PC-9 (cell line): Measurements from ENCODE around the gene DPH5. TPM values are rescaled to one million over a fixed set of nuclear protein-coding genes. Genes with fewer than 3 reads are reported as not detected.

Source experiments
- BruUV-seq: library from RNA; stranded (reverse); fragments of 400-500 nt; replicated peaks from 2 replicates; lab custom pipeline; 2021; lab: Mats Ljungman, UMichigan
- CTCF ChIA-PET: fragments of 300-600 bp; sonication (Branson Sonifier 250); formaldehyde crosslinking; loops from one replicate; lab custom pipeline; 2022; ENCODE audit warnings: antibody characterized with exemption; lab: Charles Lee
- POLR2A ChIA-PET: fragments of 300-600 bp; sonication (Branson Sonifier 250); formaldehyde crosslinking; loops from one replicate; lab custom pipeline; 2022; ENCODE audit warnings: antibody characterized with exemption; ENCODE audit not compliant: unreplicated experiment; lab: Charles Lee
- DNase-seq, 2 experiments: peaks; one replicate each; pipeline versions ENCODE4 v3.0.0 to v3.0.0-alpha.2; 2015 to 2022; ENCODE audit warnings: mixed read lengths in 1 of 2
- H2AFZ ChIP-seq: fragments of 200-600 bp; sonication (generic); 2 replicates; pipeline ENCODE4 v1.8.1; 2017; ENCODE audit warnings: antibody characterized with exemption
- H3F3A ChIP-seq: fragments of 200-600 bp; sonication (generic); 2 replicates; pipeline ENCODE4 v1.8.1; 2017; ENCODE audit warnings: antibody characterized with exemption, mild to moderate bottlenecking, low read depth; ENCODE audit not compliant: insufficient read depth
- H3K27ac ChIP-seq: fragments of 200-600 bp; sonication (generic); 2 replicates; pipeline ENCODE4 v1.6.1; 2016; ENCODE audit warnings: mixed run types
- H3K27me3 ChIP-seq: fragments of 200-600 bp; sonication (generic); 2 replicates; pipeline ENCODE4 v1.6.1; 2016; ENCODE audit warnings: low read depth, mixed run types; ENCODE audit not compliant: insufficient read depth
- H3K36me3 ChIP-seq: fragments of 200-600 bp; sonication (generic); 2 replicates; pipeline ENCODE4 v1.6.1; 2016; ENCODE audit warnings: low read depth, mixed run types
- H3K4me1 ChIP-seq: fragments of 200-600 bp; sonication (generic); replicated peaks from 2 replicates; pipeline ENCODE4 v1.6.1; 2016; ENCODE audit warnings: mixed run types; ENCODE audit not compliant: insufficient read depth
- H3K4me2 ChIP-seq: fragments of 200-600 bp; sonication (generic); 2 replicates; pipeline ENCODE4 v1.6.1; 2017; ENCODE audit warnings: mixed run types
- H3K4me3 ChIP-seq: fragments of 200-600 bp; sonication (generic); 2 replicates; pipeline ENCODE4 v1.6.1; 2016; ENCODE audit warnings: mixed run types
- H3K79me2 ChIP-seq: fragments of 200-600 bp; sonication (generic); 2 replicates; pipeline ENCODE4 v1.6.1; 2017; ENCODE audit warnings: low read depth, mixed run types
- H3K9me2 ChIP-seq: fragments of 200-600 bp; sonication (generic); 2 replicates; pipeline ENCODE4 v1.8.1; 2017; ENCODE audit warnings: mild to moderate bottlenecking; ENCODE audit not compliant: insufficient read depth
- H3K9me3 ChIP-seq: fragments of 200-600 bp; sonication (generic); 2 replicates; pipeline ENCODE4 v1.8.1; 2016; ENCODE audit warnings: low read depth; ENCODE audit not compliant: insufficient read depth
- H4K20me1 ChIP-seq: fragments of 200-600 bp; sonication (generic); 2 replicates; pipeline ENCODE4 v1.8.1; 2017; ENCODE audit not compliant: insufficient read depth
- CTCF ChIP-seq: fragments of 200-600 bp; sonication (generic); conservative IDR thresholded peaks from 2 replicates; pipeline ENCODE4 v1.6.1; 2017; ENCODE audit warnings: mixed run types, antibody characterized with exemption, mild to moderate bottlenecking, moderate library complexity
- EZH2 ChIP-seq: fragments of 200-600 bp; sonication (generic); IDR thresholded peaks from 2 replicates; pipeline ENCODE4 v1.8.0; 2017; ENCODE audit warnings: antibody characterized with exemption, low read depth
- intact Hi-C: fragments of 100-400 bp; cut with micrococcal nuclease; formaldehyde crosslinking; loops from one replicate; pipeline ENCODE4 v1.10.0; 2022; ENCODE audit not compliant: unreplicated experiment
- total RNA-seq: library from RNA; stranded (reverse); gene quantifications from 2 replicates; pipeline ENCODE4 v1.2.3, GENCODE V29; 2021

Gene DPH5
- total RNA-seq, 1 experiment from 2014 or later: 39.4 TPM

DNA sequence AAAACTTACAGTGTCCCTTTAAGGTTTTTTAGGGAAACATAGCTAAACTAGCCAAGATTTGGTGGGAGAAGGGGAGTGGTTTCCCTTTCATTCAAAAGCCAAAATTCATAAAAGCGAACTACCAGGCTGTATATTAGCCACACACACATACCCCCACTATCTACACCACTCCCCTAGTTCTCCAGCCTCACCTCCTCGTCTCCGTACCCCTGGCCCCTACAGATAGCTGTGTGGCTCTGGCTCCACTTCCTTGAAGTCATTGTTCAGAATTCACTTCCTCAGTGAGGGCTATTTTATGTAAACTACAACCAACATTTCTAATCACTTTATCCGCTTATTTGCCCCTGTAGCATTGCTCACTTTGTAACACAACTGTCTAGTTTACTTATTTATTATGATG lies 5.3 kb upstream of the DPH5 start:
- H3K27me3 ChIP-seq: no peaks in the 10 kb centered on the region
- no peak overlapping the region for H2AFZ ChIP-seq
- POLR2A ChIA-PET: no interaction called here
- no peak overlapping the region for H3K27ac ChIP-seq
- no peaks in the 10 kb centered on the region for H3K9me2 ChIP-seq
- CTCF ChIA-PET: no interaction called here
- H3K9me3 ChIP-seq: no peaks in the 10 kb centered on the region
- H3K4me2 ChIP-seq: no peak overlapping the region
- no TSS peak for BruUV-seq
- TF ChIP-seq CTCF (no peak), EZH2 (no peak)
- 0 out of 2 replicates have a peak, but pooled peaks cover 8% of the 10 kb centered on the region for H3K36me3 ChIP-seq
- H3K4me3 ChIP-seq: no peak overlapping the region
- peaks cover 31% of the 10 kb centered on the region for H3K79me2 ChIP-seq
- no peaks in the 10 kb centered on the region for H3F3A ChIP-seq
- peaks cover 3% of the 10 kb centered on the region; the same call in 1 of the 2 replicates for H4K20me1 ChIP-seq
- DNase-seq: no peak
- intact Hi-C loops: no loop called here
- peaks cover 10% of the 10 kb centered on the region for H3K4me1 ChIP-seq

- CTCF ChIA-PET: interaction anchor here (0.6 kb wide), 1 partner anchor 1389 kb away, joined by 3 read pairs; no protein-coding TSS in a partner anchor
- peaks cover 43% of the 10 kb centered on the region for H3K79me2 ChIP-seq
Observed at GRCh38 chr1:101029184-101029583, 3.6 kb upstream of the DPH5 start.

DNA sequence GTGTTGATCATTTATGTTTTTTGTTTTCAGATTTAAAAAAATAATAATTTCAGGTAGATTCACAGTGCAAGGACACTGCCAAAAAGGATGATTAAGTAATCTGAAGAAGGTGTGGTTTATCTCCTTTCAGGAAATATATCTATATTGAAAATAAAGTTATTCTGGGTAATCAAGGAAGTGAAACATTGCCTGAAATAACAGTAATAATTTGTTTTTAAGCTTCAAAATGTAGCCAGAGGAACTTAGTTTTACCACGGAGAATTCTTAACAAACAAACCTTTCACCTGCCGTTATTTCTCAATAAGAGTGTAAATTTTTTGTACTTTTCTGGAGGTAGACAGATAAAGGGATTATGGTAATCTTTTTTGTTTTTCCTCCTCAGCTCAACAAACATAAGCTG lies 2.9 kb upstream of the DPH5 start:
- POLR2A ChIA-PET: no interaction called here
- TF ChIP-seq EZH2 (no peak), CTCF (no peak)
- no TSS peak for BruUV-seq
- no peaks in the 10 kb centered on the region for H3F3A ChIP-seq
- H3K4me3 ChIP-seq: no peak overlapping the region
- H3K27me3 ChIP-seq: no peaks in the 10 kb centered on the region
- H3K4me1 ChIP-seq: peaks cover 18% of the 10 kb centered on the region
- CTCF ChIA-PET: no interaction called here
- no peak for DNase-seq
- peaks cover 3% of the 10 kb centered on the region; the same call in 1 of the 2 replicates for H4K20me1 ChIP-seq
- H3K36me3 ChIP-seq: peaks cover 13% of the 10 kb centered on the region; the same call in 1 of the 2 replicates
- peaks cover 47% of the 10 kb centered on the region for H3K79me2 ChIP-seq
- no peak overlapping the region for H2AFZ ChIP-seq
- no peak overlapping the region for H3K27ac ChIP-seq
- no peak overlapping the region for H3K4me2 ChIP-seq
- no peaks in the 10 kb centered on the region for H3K9me3 ChIP-seq
- intact Hi-C loops: loop anchor here (10.0 kb wide), 1 partner anchor 116 kb away; no protein-coding TSS in a partner anchor
- no peaks in the 10 kb centered on the region for H3K9me2 ChIP-seq

More at GRCh38 chr1:101029184-101029583, 3.6 kb upstream of the DPH5 start:
- POLR2A ChIA-PET: no interaction called here
- no peaks in the 10 kb centered on the region for H3K9me3 ChIP-seq
- no TSS peak for BruUV-seq
- H4K20me1 ChIP-seq: peaks cover 3% of the 10 kb centered on the region; the same call in 1 of the 2 replicates
- peaks cover 18% of the 10 kb centered on the region for H3K4me1 ChIP-seq
- no peak overlapping the region for H3K4me3 ChIP-seq
- no peaks in the 10 kb centered on the region for H3K9me2 ChIP-seq
- H3K27ac ChIP-seq: no peak overlapping the region
- H3K4me2 ChIP-seq: no peak overlapping the region
- 0 out of 2 replicates have a peak, but pooled peaks cover 8% of the 10 kb centered on the region for H3K36me3 ChIP-seq
- intact Hi-C loops: loop anchor here (10.0 kb wide), 1 partner anchor 116 kb away; no protein-coding TSS in a partner anchor
- no peak overlapping the region for H2AFZ ChIP-seq
- no peaks in the 10 kb centered on the region for H3F3A ChIP-seq
- TF ChIP-seq CTCF: no peak
- no peak for TF ChIP-seq EZH2
- DNase-seq: no peak
- H3K27me3 ChIP-seq: no peaks in the 10 kb centered on the region
